ENCODE measurements around the gene LRIG1. TPM values are rescaled to one million over a fixed set of nuclear protein-coding genes. Genes with fewer than 3 reads are reported as not detected.

The LRIG1 gene
- total RNA-seq, 2 donors from 2014 or later: 28.2 to 39.1 TPM

- peaks cover 0 to 4% of the 10 kb centered on the region in 2 donors for H3K9me3 Mint-ChIP-seq
- no peak for ATAC-seq
- no peak overlapping the region for H3K27ac Mint-ChIP-seq
- no peaks in the 10 kb centered on the region for H3K36me3 Mint-ChIP-seq
- DNase-seq (ENCODE audit: low spot score in 2 of 2): no peak
Measured at GRCh38 chr3:66508461-66508860, 7.6 kb upstream of the LRIG1 start.

GRCh38 chr3:66507423-66508260 is 6.8 kb upstream of the LRIG1 start:
- Mint-ChIP-seq H3K9me3 (peaks cover 0 to 4% of the 10 kb centered on the region in 2 donors), H3K36me3 (no peaks in the 10 kb centered on the region), H3K27ac (no peak overlapping the region)
- DNase-seq (ENCODE audit: low spot score in 2 of 2): no peak
- ATAC-seq: no peak

DNA sequence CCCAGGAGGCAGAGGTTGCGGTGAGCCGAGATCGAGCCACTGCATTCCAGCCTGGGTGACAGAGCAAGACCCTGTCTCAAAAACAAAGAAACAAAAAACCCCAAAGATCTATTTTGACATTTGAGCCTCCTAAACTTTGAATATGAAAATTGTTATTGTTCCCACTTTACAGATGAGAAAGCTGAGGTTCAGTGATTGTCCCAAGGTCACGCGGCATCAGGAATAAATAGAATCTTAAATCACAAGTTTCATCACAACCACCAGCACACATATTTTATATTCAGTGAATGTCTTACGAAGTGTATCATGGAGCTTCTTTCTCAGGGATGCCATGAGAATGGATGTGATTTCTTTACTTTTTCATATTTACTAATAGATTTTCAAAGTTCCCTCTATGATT is 5.3 kb upstream of the LRIG1 start:
- Mint-ChIP-seq H3K36me3 (no peaks in the 10 kb centered on the region), H3K9me3 (peaks cover 0 to 4% of the 10 kb centered on the region in 2 donors), H3K27ac (no peak overlapping the region)
- DNase-seq (ENCODE audit: low spot score in 2 of 2) (no peak), ATAC-seq (no peak)

DNA sequence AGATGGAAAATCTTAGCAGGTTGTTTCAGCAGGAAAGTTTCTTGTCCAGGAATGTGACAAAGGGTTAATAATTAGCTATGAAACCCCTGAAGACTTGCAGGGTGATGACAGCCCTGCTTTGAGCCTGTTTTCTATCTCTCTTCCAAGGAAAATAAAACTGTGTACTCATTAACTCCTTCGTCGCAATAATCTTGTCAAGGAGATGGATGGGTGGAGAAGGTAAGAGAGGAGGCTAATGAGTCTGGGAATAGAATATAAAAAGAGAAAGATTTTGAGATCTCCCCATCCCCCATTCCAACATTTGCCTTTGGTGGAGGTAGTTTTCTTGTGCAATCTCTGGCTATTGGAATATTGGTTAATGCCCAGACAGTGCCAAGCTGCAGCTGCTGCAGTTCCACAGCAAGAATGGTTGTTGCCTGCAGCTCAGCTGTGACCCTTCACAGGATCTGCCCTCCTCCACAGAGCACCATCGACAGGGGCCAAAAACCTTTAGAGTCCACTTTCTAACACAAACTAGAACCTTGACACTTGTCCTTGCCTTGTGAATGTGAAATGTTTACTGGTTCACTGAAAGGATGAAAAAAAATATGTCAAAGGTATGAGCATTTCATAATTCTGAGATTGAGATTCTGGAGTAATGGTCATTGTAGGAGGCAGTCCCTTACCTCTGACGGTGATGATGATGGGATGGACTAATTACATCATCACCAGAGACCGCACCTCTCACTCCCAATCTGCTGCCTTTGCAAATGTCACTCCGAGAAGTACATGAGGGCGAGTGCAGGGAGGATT is 4.2 kb upstream of the LRIG1 start:
- Mint-ChIP-seq H3K9me3 (no peaks in the 10 kb centered on the region), H3K36me3 (peaks cover under 1 to 1% of the 10 kb centered on the region in 2 donors), H3K27ac (no peak overlapping the region)
- no peak for DNase-seq (ENCODE audit: low spot score in 2 of 2)
- ATAC-seq: no peak

GRCh38 chr3:66502981-66503380 is 2.2 kb upstream of the LRIG1 start:
- DNase-seq (ENCODE audit: low spot score in 2 of 2): no peak
- Mint-ChIP-seq H3K27ac (no peak overlapping the region), H3K9me3 (no peaks in the 10 kb centered on the region), H3K36me3 (peaks cover 8 to 14% of the 10 kb centered on the region in 2 donors)
- no peak for ATAC-seq

DNA sequence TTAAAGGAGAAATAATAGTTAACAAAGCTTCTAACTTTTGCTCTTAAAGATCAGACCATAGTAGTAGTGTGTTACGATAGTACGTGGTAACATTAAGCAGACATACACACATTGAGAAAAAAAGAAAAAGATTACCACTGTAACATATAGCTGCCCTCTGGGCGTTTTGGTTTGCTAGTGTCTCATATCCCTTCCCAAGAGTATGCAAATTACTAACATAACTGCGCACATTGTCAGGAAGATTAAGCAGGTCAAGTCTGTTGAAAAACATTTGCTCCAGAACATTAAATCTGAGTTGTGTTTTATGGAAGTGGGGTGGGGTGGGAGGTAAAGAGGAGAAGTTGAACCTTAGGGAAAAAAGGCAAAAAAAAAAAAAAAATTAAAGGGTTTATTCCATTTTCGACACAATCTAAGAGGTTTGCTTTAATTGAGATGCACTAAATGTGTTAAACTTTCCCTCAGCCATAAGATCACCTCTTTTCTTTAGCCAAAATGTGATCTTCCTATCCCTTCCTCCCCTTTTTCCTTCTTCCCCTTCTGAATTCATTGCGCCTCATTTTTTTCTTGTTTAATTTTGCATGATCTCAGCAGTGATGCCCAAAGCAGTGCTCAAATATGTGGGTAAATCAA is 1.5 kb upstream of the LRIG1 start:
- DNase-seq (ENCODE audit: low spot score in 2 of 2) (no peak), ATAC-seq (no peak)
- H3K9me3 Mint-ChIP-seq: no peaks in the 10 kb centered on the region
- H3K36me3 Mint-ChIP-seq: peaks cover 8 to 14% of the 10 kb centered on the region in 2 donors
- no peak overlapping the region for H3K27ac Mint-ChIP-seq

GRCh38 chr3:66501483-66502244 is 842 bp upstream of the LRIG1 start:
- peak overlapping the region in 1 of 2 donors; percentile 68 for H3K27ac Mint-ChIP-seq
- H3K9me3 Mint-ChIP-seq: no peaks in the 10 kb centered on the region
- ATAC-seq (no peak), DNase-seq (ENCODE audit: low spot score in 2 of 2) (no peak)
- peaks cover 8 to 14% of the 10 kb centered on the region in 2 donors for H3K36me3 Mint-ChIP-seq

GRCh38 chr3:66499881-66500575 is 794 bp downstream of the LRIG1 start:
- Mint-ChIP-seq H3K9me3 (no peaks in the 10 kb centered on the region), H3K27ac (peak overlapping the region; percentile 81 to 94), H3K36me3 (peaks cover 8 to 14% of the 10 kb centered on the region in 2 donors)
- ATAC-seq (peak; percentile 12 to 15), DNase-seq (ENCODE audit: low spot score in 2 of 2) (peak in 1 of 2 donors; percentile 50)

DNA sequence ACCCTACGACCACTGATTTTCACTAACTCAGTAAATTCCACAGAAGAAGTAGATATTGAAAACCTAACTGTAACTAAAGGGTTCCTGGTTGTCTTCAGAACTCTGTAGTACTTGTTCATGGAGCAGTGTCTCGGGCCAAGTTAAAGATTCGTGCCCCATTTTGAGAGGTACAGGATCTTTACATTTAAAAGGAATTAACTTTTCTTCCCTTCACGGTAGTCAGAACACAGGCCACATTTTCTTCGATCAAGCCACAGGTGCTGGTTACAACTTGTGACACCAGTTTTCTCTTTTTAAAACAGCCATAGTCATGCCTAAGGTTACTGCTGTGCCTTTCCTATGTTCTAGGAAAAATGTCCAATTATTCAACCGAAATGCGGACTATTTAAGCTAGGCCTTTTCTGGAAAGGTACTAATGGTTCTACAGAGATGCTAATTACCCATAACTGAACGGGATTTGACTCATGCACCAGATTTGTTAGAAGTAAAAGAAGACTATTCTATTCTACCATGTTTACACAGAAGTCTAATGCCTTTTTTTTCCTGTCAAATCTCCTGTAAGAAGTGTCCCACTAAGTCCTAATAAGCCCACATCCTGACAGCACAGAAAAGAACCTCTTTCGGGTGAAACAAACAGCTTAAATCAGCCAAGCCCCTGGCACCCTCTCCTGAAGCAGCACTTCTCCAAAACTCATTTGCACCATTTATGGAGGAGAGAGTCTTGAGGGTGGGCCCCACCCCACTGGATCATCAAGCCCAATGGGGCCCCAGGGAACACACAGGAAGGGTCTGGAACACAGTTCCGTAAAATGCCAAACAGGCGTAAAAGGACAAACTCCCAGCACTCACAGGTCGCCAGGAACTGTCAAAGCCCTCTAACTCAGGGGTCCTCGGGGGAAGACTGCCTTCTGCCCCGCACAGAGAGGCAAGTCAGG is 1.9 kb downstream of the LRIG1 start:
- ATAC-seq: no peak
- H3K27ac Mint-ChIP-seq: peak overlapping the region; percentile 81 to 94
- no peaks in the 10 kb centered on the region for H3K9me3 Mint-ChIP-seq
- no peak for DNase-seq (ENCODE audit: low spot score in 2 of 2)
- H3K36me3 Mint-ChIP-seq: peaks cover 8 to 14% of the 10 kb centered on the region in 2 donors

DNA sequence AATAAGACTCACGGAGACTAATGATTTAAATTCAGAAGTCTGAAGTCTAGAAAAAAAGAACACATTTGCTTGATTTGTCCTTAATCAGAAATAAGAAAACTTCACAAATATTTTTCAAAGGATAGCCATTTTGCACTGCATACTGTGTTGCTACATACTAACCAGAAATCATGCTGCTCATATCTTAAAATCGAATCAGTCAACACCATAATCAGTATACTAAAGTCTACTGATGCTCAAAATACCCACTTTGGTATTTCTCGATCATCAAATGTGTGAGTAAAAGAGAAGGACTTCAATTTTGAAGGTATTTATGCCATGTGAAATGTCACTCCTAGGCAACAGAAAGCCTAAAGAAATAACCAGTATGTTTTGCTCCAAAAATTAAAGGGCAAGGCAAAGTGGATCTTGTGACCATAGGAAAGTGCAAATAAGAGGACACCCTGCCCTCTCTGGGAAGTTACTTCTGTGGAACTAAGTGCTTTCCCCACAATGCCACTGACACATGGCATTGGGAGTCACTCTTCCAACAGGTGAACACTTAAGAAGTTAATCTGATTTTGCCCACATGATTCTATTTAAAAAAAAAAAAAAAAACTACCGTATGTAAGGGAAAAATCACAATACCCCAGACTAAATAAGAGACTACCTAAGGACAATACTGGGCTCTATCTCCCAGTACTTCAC is 2.7 kb downstream of the LRIG1 start:
- DNase-seq (ENCODE audit: low spot score in 2 of 2): no peak
- Mint-ChIP-seq H3K27ac (no peak overlapping the region), H3K9me3 (no peaks in the 10 kb centered on the region), H3K36me3 (peaks cover 12 to 14% of the 10 kb centered on the region in 2 donors)
- no peak for ATAC-seq

DNA sequence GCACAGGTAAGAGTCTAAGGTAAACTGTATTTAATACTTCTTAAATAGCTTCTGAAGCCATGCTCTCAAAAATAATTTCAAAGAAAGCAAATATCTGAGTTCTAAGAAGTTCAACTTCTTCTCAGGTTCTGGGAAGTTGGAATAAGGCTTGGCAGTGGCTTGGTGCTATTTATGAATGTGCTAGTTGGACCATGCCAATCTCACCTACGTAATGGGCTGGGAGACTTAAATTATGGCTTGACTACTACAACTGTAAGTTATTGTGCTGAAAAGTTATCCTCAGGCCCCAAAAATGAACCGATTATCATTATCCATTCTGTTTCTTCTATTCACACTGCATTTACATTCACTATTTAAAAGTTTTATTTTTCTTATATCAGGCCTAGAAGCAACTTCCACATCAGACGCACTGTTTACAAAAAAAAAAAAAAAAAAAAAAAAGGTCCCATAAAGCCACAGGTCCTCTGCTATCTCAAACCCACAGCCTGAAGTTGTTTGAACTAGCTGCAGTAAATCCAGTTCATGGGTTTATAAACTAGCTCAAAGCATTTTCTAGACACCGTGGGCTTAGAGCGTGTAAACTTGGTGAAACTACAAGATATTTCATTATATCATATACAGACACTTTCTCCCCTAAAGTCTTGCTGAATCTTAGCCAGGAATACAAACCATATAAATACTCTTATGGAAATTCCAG is 3.4 kb downstream of the LRIG1 start:
- ATAC-seq (no peak), DNase-seq (ENCODE audit: low spot score in 2 of 2) (no peak)
- peak overlapping the region in 1 of 2 donors; percentile 80 for H3K27ac Mint-ChIP-seq
- peaks cover 12 to 14% of the 10 kb centered on the region in 2 donors for H3K36me3 Mint-ChIP-seq
- H3K9me3 Mint-ChIP-seq: no peaks in the 10 kb centered on the region

GRCh38 chr3:66496746-66497145 is 4.1 kb downstream of the LRIG1 start:
- ATAC-seq (no peak), DNase-seq (ENCODE audit: low spot score in 2 of 2) (no peak)
- H3K9me3 Mint-ChIP-seq: no peaks in the 10 kb centered on the region
- H3K27ac Mint-ChIP-seq: peak overlapping the region in 1 of 2 donors; percentile 80
- peaks cover 12 to 14% of the 10 kb centered on the region in 2 donors for H3K36me3 Mint-ChIP-seq

GRCh38 chr3:66496301-66496700 is 4.5 kb downstream of the LRIG1 start:
- peaks cover 12 to 14% of the 10 kb centered on the region in 2 donors for H3K36me3 Mint-ChIP-seq
- ATAC-seq (no peak), DNase-seq (ENCODE audit: low spot score in 2 of 2) (no peak)
- peak overlapping the region in 1 of 2 donors; percentile 5 for H3K27ac Mint-ChIP-seq
- H3K9me3 Mint-ChIP-seq: no peaks in the 10 kb centered on the region

GRCh38 chr3:66495668-66496045 is 5.2 kb downstream of the LRIG1 start:
- Mint-ChIP-seq H3K27ac (peak overlapping the region in 1 of 2 donors; percentile 5), H3K36me3 (peaks cover 12 to 14% of the 10 kb centered on the region in 2 donors), H3K9me3 (no peaks in the 10 kb centered on the region)
- no peak for DNase-seq (ENCODE audit: low spot score in 2 of 2)
- ATAC-seq: no peak
